Endothelial cell of umbilical vein (primary cell): ENCODE measurements around the gene AGPS. TPM values are rescaled to one million over a fixed set of nuclear protein-coding genes. Genes with fewer than 3 reads are reported as not detected.

Experiments
- BruUV-seq: library from RNA; stranded (reverse); fragments of 400-500 nt; replicated peaks from 2 replicates; lab custom pipeline; 2021; lab: Mats Ljungman, UMichigan
- CTCF ChIA-PET: fragments of 300-600, 350-600 bp; sonication (Branson Sonifier 250); formaldehyde crosslinking; loops from one replicate; lab custom pipeline; 2021; ENCODE audit warnings: antibody characterized with exemption, inconsistent platforms; lab: Charles Lee
- POLR2A ChIA-PET: fragments of 300-600, 350-600 bp; sonication (Branson Sonifier 250); formaldehyde crosslinking; loops from one replicate; lab custom pipeline; 2021; ENCODE audit warnings: antibody characterized with exemption, inconsistent platforms; lab: Charles Lee
- DNase-seq: peaks from one replicate; pipeline ENCODE4 v3.0.0-alpha.2; 2011; ENCODE audit warnings: low read depth, low spot score
- FAIRE-seq: peaks from 2 replicates; lab custom pipeline; 2011; peaks lifted over from hg19 to GRCh38; lab: Jason Lieb, UNC
- H2AFZ ChIP-seq: 2 replicates; pipeline ENCODE4 v1.6.0; 2012; ENCODE audit warnings: low read depth, low read length, control low read depth, inconsistent platforms
- H3K27ac ChIP-seq: 2 replicates; pipeline ENCODE4 v1.5.1; 2011; ENCODE audit warnings: low read depth, mild to moderate bottlenecking, control low read depth, low read length, moderate library complexity; ENCODE audit not compliant: insufficient read depth
- H3K27me3 ChIP-seq, 2 experiments: 2 replicates each; pipeline versions ENCODE4 v1.6.0 to v1.6.1; 2011; ENCODE audit warnings: low read length in 2 of 2, mixed read lengths in 1 of 2; ENCODE audit not compliant: control insufficient read depth in 2 of 2, insufficient read depth in 2 of 2
- H3K36me3 ChIP-seq, 2 experiments: 2 replicates in 1 of 2; 3 replicates in 1 of 2; pipeline ENCODE4 v1.5.1; 2011; ENCODE audit warnings: low read length in 2 of 2, mild to moderate bottlenecking in 1 of 2, moderate library complexity in 1 of 2; ENCODE audit not compliant: control insufficient read depth in 2 of 2, insufficient read depth in 2 of 2; ENCODE audit errors: extremely low read depth in 1 of 2
- H3K4me1 ChIP-seq: 3 replicates; pipeline ENCODE4 v1.5.1; 2011; ENCODE audit warnings: mild to moderate bottlenecking, low read length; ENCODE audit not compliant: control insufficient read depth, insufficient read depth; ENCODE audit errors: extremely low read depth
- H3K4me2 ChIP-seq: 2 replicates; pipeline ENCODE4 v1.6.1; 2011; ENCODE audit warnings: low read length, control low read depth, mixed read lengths; ENCODE audit not compliant: insufficient read depth
- H3K4me3 ChIP-seq, 3 experiments: fragments of 200-600 bp in 1 of 3; sonication (generic), shearing (Covaris generic) in 1 of 3; replicated peaks in 1 of 3; 2 replicates each; pipeline ENCODE4 v1.5.1; 2011 to 2016; ENCODE audit warnings: control low read depth in 3 of 3, low read length in 3 of 3, mild to moderate bottlenecking in 2 of 3, inconsistent platforms in 1 of 3, low read depth in 1 of 3, moderate library complexity in 1 of 3; ENCODE audit not compliant: insufficient read depth in 1 of 3
- H3K79me2 ChIP-seq: 2 replicates; pipeline ENCODE4 v1.6.0; 2012; ENCODE audit warnings: low read length, inconsistent platforms; ENCODE audit not compliant: control insufficient read depth, insufficient read depth
- H3K9ac ChIP-seq: replicated peaks from 2 replicates; pipeline ENCODE3; 2011; ENCODE audit warnings: low read length, control low read depth; ENCODE audit not compliant: insufficient read depth; ENCODE audit errors: extremely low read depth
- H3K9me1 ChIP-seq: replicated peaks from 3 replicates; pipeline ENCODE4 v1.6.0; 2011; ENCODE audit warnings: mild to moderate bottlenecking, low read length; ENCODE audit not compliant: control insufficient read depth, insufficient read depth; ENCODE audit errors: extremely low read depth
- H3K9me3 ChIP-seq: replicated peaks from 2 replicates; pipeline ENCODE4 v1.5.1; 2012; ENCODE audit warnings: low read length, inconsistent platforms; ENCODE audit not compliant: control insufficient read depth, insufficient read depth
- H4K20me1 ChIP-seq: replicated peaks from 2 replicates; pipeline ENCODE3; 2011; ENCODE audit warnings: mild to moderate bottlenecking, low read length; ENCODE audit not compliant: control insufficient read depth, insufficient read depth; ENCODE audit errors: extremely low read depth
- EZH2 ChIP-seq: IDR thresholded peaks from 2 replicates; pipeline ENCODE4 v1.6.1; 2012; ENCODE audit warnings: borderline replicate concordance, low read depth, mild to moderate bottlenecking, moderate library complexity, low read length, inconsistent platforms; ENCODE audit not compliant: severe bottlenecking
- FOS ChIP-seq: IDR thresholded peaks from 2 replicates; pipeline ENCODE4 v1.6.1; 2011; ENCODE audit warnings: mild to moderate bottlenecking, low read length, moderate library complexity, borderline replicate concordance; ENCODE audit not compliant: insufficient read depth
- GATA2 ChIP-seq: IDR thresholded peaks from 2 replicates; pipeline ENCODE4 v1.7.0; 2011; ENCODE audit warnings: low read depth, mild to moderate bottlenecking, moderate library complexity, mixed read lengths, low read length; ENCODE audit not compliant: insufficient read length, insufficient read depth
- JUN ChIP-seq: IDR thresholded peaks from 2 replicates; pipeline ENCODE4 v1.6.1; 2011; ENCODE audit warnings: borderline replicate concordance, low read depth; ENCODE audit not compliant: insufficient read length, insufficient read depth
- MYC ChIP-seq: IDR thresholded peaks from one replicate; pipeline ENCODE4 v1.6.1; 2011; ENCODE audit warnings: mild to moderate bottlenecking, low read depth, low read length
- POLR2A ChIP-seq: IDR thresholded peaks from 2 replicates; pipeline ENCODE4 v1.6.1; 2012; ENCODE audit warnings: low read depth, mild to moderate bottlenecking, control low read depth, low read length
- POLR2AphosphoS5 ChIP-seq: IDR thresholded peaks from 2 replicates; pipeline ENCODE4 v1.6.1; 2012; ENCODE audit warnings: low read depth, mild to moderate bottlenecking, control low read depth, low read length, moderate library complexity; ENCODE audit not compliant: insufficient read depth
- dilution Hi-C: fragments of 300-500 bp; cut with MboI; formaldehyde crosslinking; loops from one replicate; pipeline ENCODE4 v1.15.0; 2019; ENCODE audit warnings: low sequenced_read_pairs; ENCODE audit not compliant: extremely low pct_ligation_motif_present
- intact Hi-C: fragments of 100-400 bp; cut with micrococcal nuclease; formaldehyde crosslinking; loops from one replicate; pipeline ENCODE4 v1.10.0; 2022
- polyA plus RNA-seq, 4 experiments: library from polyadenylated mRNA; depleted of rRNA in 3 of 4; stranded (reverse) in 3 of 4; unstranded in 1 of 4; fragments of >200 nt; gene quantifications; 2 replicates each; pipeline versions ENCODE4 v1.2.1 to v1.2.3, GENCODE V29; 2011 to 2012; ENCODE audit warnings: missing spikeins in 1 of 4
- total RNA-seq: library from RNA; stranded (reverse); gene quantifications from 2 replicates; pipeline ENCODE4 v1.2.3, GENCODE V29; 2021
- TF ChIP-seq, protein P1 (sequence below): IDR thresholded peaks from 2 replicates; pipeline ENCODE4 v1.6.1; 2011; ENCODE audit not compliant: insufficient read depth, insufficient read length
- TF ChIP-seq, protein P2 (sequence below), 2 donors: IDR thresholded peaks; 1 replicate in 1 of 2; 2 replicates in 1 of 2; pipeline ENCODE4 v1.5.1; 2011; ENCODE audit warnings: low read length in 2 of 2, mild to moderate bottlenecking in 2 of 2, moderate library complexity in 2 of 2, control low read depth in 1 of 2, inconsistent platforms in 1 of 2, low read depth in 1 of 2; ENCODE audit not compliant: insufficient read depth in 1 of 2; ENCODE audit errors: extremely low read depth in 1 of 2

The AGPS gene
- total and polyA plus RNA-seq, 2 donors (not counting 3 experiments of a cell fraction or from before 2014, with no cell fraction given): 10.1 to 96.5 TPM

DNA sequence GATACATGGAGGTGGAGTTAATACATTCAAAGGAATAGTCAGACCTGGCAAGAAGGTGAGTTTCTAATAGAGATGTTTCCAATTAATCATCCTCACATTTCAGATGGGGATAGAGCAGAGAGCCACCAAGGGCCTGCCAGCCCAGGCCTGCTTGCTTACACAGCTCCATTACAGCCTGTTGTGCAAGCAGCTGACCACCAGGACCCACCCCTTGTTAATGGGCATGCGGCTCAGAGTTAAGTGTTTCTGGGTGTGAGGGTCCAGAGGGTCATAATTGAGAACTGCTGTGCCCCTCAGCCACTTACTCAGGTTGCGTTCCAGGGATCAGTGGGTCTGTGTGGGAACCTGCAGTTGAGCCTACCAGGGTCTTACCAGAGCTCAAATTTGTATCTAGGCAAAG, 199.8 kb downstream of the AGPS start:
- Histone ChIP-seq H3K4me2 (no peak overlapping the region), H3K4me1 (no peaks in the 10 kb centered on the region), H2AFZ (no peak overlapping the region), H3K27ac (no peak overlapping the region), H3K9me1 (no peaks in the 10 kb centered on the region), H3K9me3 (no peaks in the 10 kb centered on the region), H3K27me3 (no peaks in the 10 kb centered on the region), H3K36me3 (no peaks in the 10 kb centered on the region), H3K79me2 (no peaks in the 10 kb centered on the region), H3K4me3 (no peak overlapping the region), H4K20me1 (no peaks in the 10 kb centered on the region), H3K9ac (no peak overlapping the region)
- dilution Hi-C loops: no loop called here
- intact Hi-C loops: no loop called here
- no peak for DNase-seq
- FAIRE-seq: no peak
- POLR2A ChIA-PET: no interaction called here
- CTCF ChIA-PET: interaction anchor here (4.9 kb wide), 1 partner anchor 12 kb away, joined by 25 read pairs; no protein-coding TSS in a partner anchor
- no peak for TF ChIP-seq JUN
- no peak for TF ChIP-seq MYC
- TF ChIP-seq, protein P1, sequence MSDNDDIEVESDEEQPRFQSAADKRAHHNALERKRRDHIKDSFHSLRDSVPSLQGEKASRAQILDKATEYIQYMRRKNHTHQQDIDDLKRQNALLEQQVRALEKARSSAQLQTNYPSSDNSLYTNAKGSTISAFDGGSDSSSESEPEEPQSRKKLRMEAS: no peak
- no peak for TF ChIP-seq POLR2A
- no peak for TF ChIP-seq EZH2
- TF ChIP-seq POLR2AphosphoS5: no peak
- TF ChIP-seq, protein P2, sequence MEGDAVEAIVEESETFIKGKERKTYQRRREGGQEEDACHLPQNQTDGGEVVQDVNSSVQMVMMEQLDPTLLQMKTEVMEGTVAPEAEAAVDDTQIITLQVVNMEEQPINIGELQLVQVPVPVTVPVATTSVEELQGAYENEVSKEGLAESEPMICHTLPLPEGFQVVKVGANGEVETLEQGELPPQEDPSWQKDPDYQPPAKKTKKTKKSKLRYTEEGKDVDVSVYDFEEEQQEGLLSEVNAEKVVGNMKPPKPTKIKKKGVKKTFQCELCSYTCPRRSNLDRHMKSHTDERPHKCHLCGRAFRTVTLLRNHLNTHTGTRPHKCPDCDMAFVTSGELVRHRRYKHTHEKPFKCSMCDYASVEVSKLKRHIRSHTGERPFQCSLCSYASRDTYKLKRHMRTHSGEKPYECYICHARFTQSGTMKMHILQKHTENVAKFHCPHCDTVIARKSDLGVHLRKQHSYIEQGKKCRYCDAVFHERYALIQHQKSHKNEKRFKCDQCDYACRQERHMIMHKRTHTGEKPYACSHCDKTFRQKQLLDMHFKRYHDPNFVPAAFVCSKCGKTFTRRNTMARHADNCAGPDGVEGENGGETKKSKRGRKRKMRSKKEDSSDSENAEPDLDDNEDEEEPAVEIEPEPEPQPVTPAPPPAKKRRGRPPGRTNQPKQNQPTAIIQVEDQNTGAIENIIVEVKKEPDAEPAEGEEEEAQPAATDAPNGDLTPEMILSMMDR (IDR thresholded peaks at IDR 0.05; ENCODE audit: extremely low read depth in 1 of 2, insufficient read depth in 1 of 2, low read depth in 1 of 2, low read length in 2 of 2): no peak
- no peak for TF ChIP-seq GATA2
- no peak for TF ChIP-seq FOS
- no TSS peak for BruUV-seq
